ENCODE measurements around the gene ERICH6B. TPM values are rescaled to one million over a fixed set of nuclear protein-coding genes. Genes with fewer than 3 reads are reported as not detected.
A peak's percentile ranks its signal among the peaks of the same experiment; 100 is the strongest.

ERICH6B gene
- total RNA-seq, 2 experiments from 2014 or later: not detected

- ChIA-PET CTCF (no interaction called here), POLR2A (no interaction called here)
- Mint-ChIP-seq H3K4me1 (ENCODE audit: low read depth) (peaks cover 40% of the 10 kb centered on the region), H3K36me3 (ENCODE audit: low read depth) (peaks cover 39% of the 10 kb centered on the region), H3K27ac (peak overlapping the region; percentile 87), H3K27me3 (no peaks in the 10 kb centered on the region), H3K9me3 (no peaks in the 10 kb centered on the region), H3K4me3 (no peak overlapping the region)
- DNase-seq (no peak), ATAC-seq (peak; percentile 85)
- TF ChIP-seq CTCF (IDR thresholded peaks at IDR 0.05): no peak
- intact Hi-C loops (cut with micrococcal nuclease): loop anchor here (10.0 kb wide), 1 partner anchor 196 kb away; no protein-coding TSS in a partner anchor
Observed at GRCh38 chr13:45518525-45519245, 96.9 kb downstream of the ERICH6B start.

GRCh38 chr13:45516757-45517156, 98.8 kb downstream of the ERICH6B start:
- peak overlapping the region; percentile 58 for H3K27ac Mint-ChIP-seq
- DNase-seq: no peak

GRCh38 chr13:45512098-45512496, 103.4 kb downstream of the ERICH6B start:
- CTCF ChIA-PET: interaction anchor here (0.6 to 1.5 kb wide), 8 partner anchors 13 to 809 kb away, joined by 3 to 7 read pairs (median 3); no protein-coding TSS in a partner anchor
- Mint-ChIP-seq H3K27me3 (no peaks in the 10 kb centered on the region), H3K36me3 (ENCODE audit: low read depth) (peaks cover 17% of the 10 kb centered on the region), H3K27ac (peak overlapping the region; percentile 71), H3K4me3 (no peak overlapping the region), H3K4me1 (ENCODE audit: low read depth) (peaks cover 21% of the 10 kb centered on the region), H3K9me3 (no peaks in the 10 kb centered on the region)
- POLR2A ChIA-PET: no interaction called here
- no peak for TF ChIP-seq CTCF (IDR thresholded peaks at IDR 0.05)
- intact Hi-C loops (cut with micrococcal nuclease): loop anchor here (10.0 kb wide), 1 partner anchor 203 kb away; no protein-coding TSS in a partner anchor
- peak; percentile 30 for ATAC-seq
- DNase-seq: no peak

More at GRCh38 chr13:45516757-45517156, 98.8 kb downstream of the ERICH6B start:
- Mint-ChIP-seq H3K9me3 (no peaks in the 10 kb centered on the region), H3K27me3 (no peaks in the 10 kb centered on the region), H3K36me3 (ENCODE audit: low read depth) (peaks cover 39% of the 10 kb centered on the region), H3K4me3 (no peak overlapping the region), H3K4me1 (ENCODE audit: low read depth) (peaks cover 44% of the 10 kb centered on the region)
- intact Hi-C loops (cut with micrococcal nuclease): loop anchor here (10.0 kb wide), 1 partner anchor 198 kb away; no protein-coding TSS in a partner anchor
- no peak for TF ChIP-seq CTCF (IDR thresholded peaks at IDR 0.05)
- ATAC-seq: no peak
- POLR2A ChIA-PET: interaction anchor here (0.7 kb wide), 1 partner anchor 41 kb away, joined by 3 read pairs; no protein-coding TSS in a partner anchor
- CTCF ChIA-PET: interaction anchor here (0.6 to 0.8 kb wide), 2 partner anchors 9 to 20 kb away, joined by 3 to 5 read pairs; no protein-coding TSS in a partner anchor

GRCh38 chr13:45511310-45512097, 104.0 kb downstream of the ERICH6B start:
- CTCF ChIA-PET: interaction anchor here (0.6 to 1.5 kb wide), 8 partner anchors 12 to 810 kb away, joined by 3 to 7 read pairs (median 3); no protein-coding TSS in a partner anchor
- peak; percentile 35 for DNase-seq
- peaks cover 17% of the 10 kb centered on the region for H3K36me3 Mint-ChIP-seq (ENCODE audit: low read depth)
- H3K27ac Mint-ChIP-seq: peak overlapping the region; percentile 76
- H3K9me3 Mint-ChIP-seq: no peaks in the 10 kb centered on the region
- POLR2A ChIA-PET: no interaction called here
- TF ChIP-seq CTCF (IDR thresholded peaks at IDR 0.05): peak; percentile 96
- intact Hi-C loops (cut with micrococcal nuclease): loop anchor here (10.0 kb wide), 1 partner anchor 203 kb away; no protein-coding TSS in a partner anchor
- H3K27me3 Mint-ChIP-seq: no peaks in the 10 kb centered on the region
- H3K4me1 Mint-ChIP-seq (ENCODE audit: low read depth): peaks cover 18% of the 10 kb centered on the region
- no peak overlapping the region for H3K4me3 Mint-ChIP-seq
- peak; percentile 86 for ATAC-seq
